Activated CD8-positive, alpha-beta T cell treated with anti-CD3 and anti-CD28 coated beads for 36 hours (primary cell): ENCODE results near the gene ZNF586. TPM values are rescaled to one million over a fixed set of nuclear protein-coding genes. Genes with fewer than 3 reads are reported as not detected.

Source experiments
- ATAC-seq: fragments of 200-7000 bp; cut with Tn5 transposase; one replicate; pipeline ENCODE4 v1.10.0; 2021; ENCODE audit warnings: mild to moderate bottlenecking, moderate library complexity
- CTCF ChIA-PET: fragments of 350-600 bp; sonication (Branson Sonifier 250); formaldehyde crosslinking; loops from one replicate; lab custom pipeline; 2021; ENCODE audit warnings: antibody characterized with exemption; lab: Charles Lee
- POLR2A ChIA-PET: fragments of 350-600 bp; sonication (Branson Sonifier 250); formaldehyde crosslinking; loops from one replicate; lab custom pipeline; 2021; ENCODE audit warnings: antibody characterized with exemption; lab: Charles Lee
- DNase-seq: peaks from one replicate; pipeline ENCODE4 v3.0.0-alpha.2; 2020
- H3K27ac Mint-ChIP-seq: one replicate; pipeline ENCODE4 v1.8.0; 2021; ENCODE audit warnings: mild to moderate bottlenecking, mixed read lengths
- H3K27me3 Mint-ChIP-seq: one replicate; pipeline ENCODE4 v1.8.0; 2021; ENCODE audit warnings: mixed read lengths
- H3K36me3 Mint-ChIP-seq: one replicate; pipeline ENCODE4 v1.8.0; 2021; ENCODE audit warnings: low read depth, mixed read lengths
- H3K4me1 Mint-ChIP-seq: one replicate; pipeline ENCODE4 v1.8.0; 2021; ENCODE audit warnings: low read depth, mixed read lengths
- H3K4me3 Mint-ChIP-seq: one replicate; pipeline ENCODE4 v1.8.0; 2021; ENCODE audit warnings: mild to moderate bottlenecking, moderate library complexity, mixed read lengths
- H3K9me3 Mint-ChIP-seq: one replicate; pipeline ENCODE4 v1.8.0; 2021; ENCODE audit warnings: mixed read lengths
- intact Hi-C: fragments of 100-400 bp; cut with micrococcal nuclease; formaldehyde crosslinking; loops from one replicate; pipeline ENCODE4 v1.10.0; 2022
- total RNA-seq, 2 experiments: library from RNA; stranded (reverse); gene quantifications; one replicate each; pipeline ENCODE4 v1.2.3, GENCODE V29; 2021
- TF ChIP-seq, protein P1 (sequence below): fragments of 200-600 bp; IDR thresholded peaks from one replicate; pipeline ENCODE4 v1.8.0; 2022; ENCODE audit warnings: antibody characterized with exemption, mild to moderate bottlenecking

Gene ZNF586
- total RNA-seq, 2 experiments from 2014 or later, result 16.7 to 21.8 TPM

DNA sequence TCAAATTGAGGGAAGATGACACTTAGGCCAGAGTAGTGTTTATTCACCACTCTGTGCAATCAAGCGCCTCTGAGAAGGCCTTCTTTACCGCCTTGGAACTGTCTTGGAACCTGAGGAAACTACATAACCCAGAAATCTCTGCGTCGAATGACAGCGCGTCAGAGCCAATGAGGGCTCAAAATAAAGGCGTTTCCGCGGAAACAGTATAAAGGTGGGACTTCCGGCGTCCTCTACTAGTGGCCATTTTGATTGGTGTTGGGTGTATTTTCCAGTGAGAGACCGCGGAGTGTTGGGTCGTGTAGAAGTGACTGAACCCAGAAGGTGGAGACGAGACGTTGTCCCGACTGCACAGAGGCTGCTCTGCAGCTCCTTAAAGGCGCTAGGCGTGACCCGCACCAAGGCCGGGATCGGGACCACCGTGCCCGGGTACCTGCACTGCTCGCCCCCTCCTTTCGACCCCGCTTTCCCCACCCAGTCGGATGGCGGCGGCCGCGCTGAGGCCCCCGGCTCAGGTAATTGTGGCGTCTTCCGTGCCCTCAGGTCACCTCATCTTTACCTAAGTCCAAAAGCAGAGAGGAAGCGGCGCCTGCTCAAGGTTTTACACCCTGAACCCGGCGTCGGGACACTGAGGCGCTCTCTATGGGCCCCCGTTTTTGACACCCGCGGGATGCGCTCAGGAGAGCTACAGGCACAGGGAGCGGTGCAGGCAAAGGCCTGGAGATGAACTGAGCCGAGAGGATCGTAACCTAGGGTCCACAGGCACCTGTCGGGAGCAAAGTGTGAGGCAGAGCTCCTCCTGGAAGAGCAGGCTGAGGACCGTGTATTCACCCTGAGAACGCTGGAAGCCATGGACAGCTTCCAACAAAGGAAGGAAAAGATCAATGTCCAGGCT, 22.6 kb upstream of the ZNF586 start, which contains the start of gene ZNF776:
Gene ZNF776 (plus strand): TSS at position 236 of the 892 bp plus-strand sequence. CDS start 244 bp downstream, at position 480.
- no peaks in the 10 kb centered on the region for H3K27me3 Mint-ChIP-seq
- intact Hi-C loops, result loop anchor here (10.0 kb wide), 1 partner anchor 408 kb away; the partner anchor contains the start of gene ZNF329
- ATAC-seq (peak; percentile 99), DNase-seq (peak; percentile 92)
- TF ChIP-seq, protein P1, sequence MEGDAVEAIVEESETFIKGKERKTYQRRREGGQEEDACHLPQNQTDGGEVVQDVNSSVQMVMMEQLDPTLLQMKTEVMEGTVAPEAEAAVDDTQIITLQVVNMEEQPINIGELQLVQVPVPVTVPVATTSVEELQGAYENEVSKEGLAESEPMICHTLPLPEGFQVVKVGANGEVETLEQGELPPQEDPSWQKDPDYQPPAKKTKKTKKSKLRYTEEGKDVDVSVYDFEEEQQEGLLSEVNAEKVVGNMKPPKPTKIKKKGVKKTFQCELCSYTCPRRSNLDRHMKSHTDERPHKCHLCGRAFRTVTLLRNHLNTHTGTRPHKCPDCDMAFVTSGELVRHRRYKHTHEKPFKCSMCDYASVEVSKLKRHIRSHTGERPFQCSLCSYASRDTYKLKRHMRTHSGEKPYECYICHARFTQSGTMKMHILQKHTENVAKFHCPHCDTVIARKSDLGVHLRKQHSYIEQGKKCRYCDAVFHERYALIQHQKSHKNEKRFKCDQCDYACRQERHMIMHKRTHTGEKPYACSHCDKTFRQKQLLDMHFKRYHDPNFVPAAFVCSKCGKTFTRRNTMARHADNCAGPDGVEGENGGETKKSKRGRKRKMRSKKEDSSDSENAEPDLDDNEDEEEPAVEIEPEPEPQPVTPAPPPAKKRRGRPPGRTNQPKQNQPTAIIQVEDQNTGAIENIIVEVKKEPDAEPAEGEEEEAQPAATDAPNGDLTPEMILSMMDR, result no peak
- H3K9me3 Mint-ChIP-seq, result peaks cover 33% of the 10 kb centered on the region
- H3K36me3 Mint-ChIP-seq, result peaks cover 52% of the 10 kb centered on the region
- peaks cover 23% of the 10 kb centered on the region for H3K4me1 Mint-ChIP-seq
- ChIA-PET POLR2A (interaction anchor here (0.7 to 2.0 kb wide), 9 partner anchors 9 to 141 kb away, joined by 3 to 6 read pairs (median 3); partner anchors contain the start of genes ZNF551, ZNF552 and ZNF586), CTCF (interaction anchor here (0.7 kb wide), 1 partner anchor 504 kb away, joined by 3 read pairs; no protein-coding TSS in a partner anchor)
- peak within 1 kb of the TSS; percentile 94 for H3K4me3 Mint-ChIP-seq
- H3K27ac Mint-ChIP-seq, result peak within 1 kb of the TSS; percentile 95

DNA sequence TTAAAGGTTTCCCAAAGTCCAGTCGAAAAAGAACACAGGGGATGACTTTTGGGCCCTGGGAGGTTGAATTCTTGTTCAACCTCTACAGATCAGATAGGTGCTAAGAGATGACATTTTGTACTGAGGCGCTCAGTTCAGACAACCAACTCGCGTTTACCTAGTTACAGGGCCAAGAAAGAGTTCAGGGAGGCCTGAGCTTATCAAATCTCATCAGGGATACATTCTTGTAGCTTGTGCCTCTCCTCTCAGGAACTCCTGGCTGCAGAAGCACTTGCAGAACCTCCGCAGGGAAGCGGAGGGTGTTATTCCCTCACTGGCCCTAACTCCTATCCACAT, 22.0 kb upstream of the ZNF586 start:
- Mint-ChIP-seq H3K27ac (peak overlapping the region; percentile 95), H3K4me3 (peak overlapping the region; percentile 94), H3K9me3 (peaks cover 38% of the 10 kb centered on the region), H3K27me3 (no peaks in the 10 kb centered on the region), H3K4me1 (peaks cover 25% of the 10 kb centered on the region), H3K36me3 (peaks cover 58% of the 10 kb centered on the region)
- no peak for DNase-seq
- ChIA-PET CTCF (interaction anchor here (0.7 kb wide), 1 partner anchor 505 kb away, joined by 3 read pairs; no protein-coding TSS in a partner anchor), POLR2A (interaction anchor here (0.7 to 2.0 kb wide), 7 partner anchors 10 to 141 kb away, joined by 3 to 6 read pairs (median 4); partner anchors contain the start of genes ZNF551 and ZNF586)
- intact Hi-C loops, result loop anchor here (10.0 kb wide), 1 partner anchor 407 kb away; the partner anchor contains the start of gene ZNF329
- ATAC-seq, result no peak
- TF ChIP-seq, protein P1, result no peak

DNA sequence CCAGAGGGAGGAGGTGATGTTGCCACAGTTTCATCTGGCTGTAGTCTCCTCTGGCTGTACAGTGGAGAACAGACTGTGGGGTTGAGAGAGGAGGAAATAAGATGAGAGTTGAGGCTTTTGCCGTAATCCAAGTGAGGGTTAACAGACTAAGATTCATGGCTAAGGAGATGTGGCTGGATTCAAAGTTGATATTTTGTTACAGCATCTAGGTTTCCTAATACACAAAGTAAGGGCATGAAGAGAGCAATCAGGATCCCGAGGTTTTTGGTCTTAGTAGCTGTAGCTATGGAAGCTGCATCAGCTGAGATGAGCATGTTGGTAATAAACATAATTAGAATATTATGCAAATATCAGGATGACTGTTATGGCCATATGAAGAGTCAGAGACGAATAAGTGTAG, 21.4 kb upstream of the ZNF586 start:
- Mint-ChIP-seq H3K27ac (no peak overlapping the region), H3K36me3 (peaks cover 64% of the 10 kb centered on the region), H3K4me1 (peaks cover 25% of the 10 kb centered on the region), H3K4me3 (peak overlapping the region; percentile 94), H3K27me3 (no peaks in the 10 kb centered on the region), H3K9me3 (peaks cover 44% of the 10 kb centered on the region)
- ATAC-seq, result no peak
- intact Hi-C loops, result loop anchor here (10.0 kb wide), 1 partner anchor 407 kb away; the partner anchor contains the start of gene ZNF329
- ChIA-PET POLR2A (interaction anchor here (1.2 to 2.0 kb wide), 2 partner anchors 21 to 24 kb away, joined by 5 to 6 read pairs; partner anchors contain the start of gene ZNF586), CTCF (interaction anchor here (0.7 kb wide), 1 partner anchor 505 kb away, joined by 3 read pairs; no protein-coding TSS in a partner anchor)
- DNase-seq, result no peak
- TF ChIP-seq, protein P1, result no peak

DNA sequence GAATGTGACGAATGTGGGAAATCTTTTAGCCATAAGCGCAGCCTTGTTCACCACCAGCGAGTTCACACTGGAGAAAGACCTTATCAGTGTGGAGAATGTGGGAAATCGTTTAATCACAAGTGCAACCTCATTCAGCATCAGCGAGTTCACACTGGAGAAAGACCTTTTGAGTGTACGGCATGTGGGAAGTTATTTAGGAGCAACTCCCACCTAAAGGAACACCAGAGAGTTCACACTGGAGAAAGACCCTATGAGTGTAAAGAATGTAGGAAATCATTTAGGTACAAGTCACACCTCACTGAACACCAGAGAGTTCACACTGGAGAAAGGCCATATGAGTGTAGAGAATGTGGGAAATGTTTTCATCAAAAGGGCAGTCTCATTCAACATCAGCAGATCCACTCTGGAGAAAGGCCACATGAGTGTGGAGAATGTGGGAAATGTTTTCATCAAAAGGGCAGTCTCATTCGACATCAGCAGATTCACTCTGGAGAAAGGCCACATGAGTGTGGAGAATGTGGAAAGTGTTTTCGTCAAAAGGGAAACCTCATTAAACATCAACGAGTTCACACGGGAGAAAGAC, 15.3 kb upstream of the ZNF586 start:
- ChIA-PET POLR2A (no interaction called here), CTCF (no interaction called here)
- Mint-ChIP-seq H3K27ac (no peak overlapping the region), H3K9me3 (peaks cover 65% of the 10 kb centered on the region), H3K4me1 (peaks cover 6% of the 10 kb centered on the region), H3K4me3 (no peak overlapping the region), H3K27me3 (no peaks in the 10 kb centered on the region), H3K36me3 (peaks cover 98% of the 10 kb centered on the region)
- intact Hi-C loops, result no loop called here
- ATAC-seq (no peak), DNase-seq (no peak)
- TF ChIP-seq, protein P1, result no peak
